HEK293 (cell line): Measurements from ENCODE around the gene MYH11.
A peak's percentile ranks its signal among the peaks of the same experiment; 100 is the strongest.

Experiments
- ATF2 ChIP-seq: fragments of 450-650 bp; formaldehyde crosslinking; IDR thresholded peaks from 2 replicates; pipeline ENCODE4 v1.5.1; 2016; ENCODE audit warnings: missing biosample characterization, missing genetic modification characterization, low read depth
- EGR2 ChIP-seq: fragments of 450-650 bp; formaldehyde crosslinking; IDR thresholded peaks from 2 replicates; pipeline ENCODE4 v1.5.1; 2016; ENCODE audit warnings: low read depth, missing biosample characterization, missing genetic modification characterization
- FEZF1 ChIP-seq: fragments of 450-650 bp; formaldehyde crosslinking; IDR thresholded peaks from 2 replicates; pipeline ENCODE4 v1.5.1; 2016; ENCODE audit warnings: missing biosample characterization, missing genetic modification characterization
- KLF1 ChIP-seq: fragments of 450-650 bp; formaldehyde crosslinking; IDR thresholded peaks from 2 replicates; pipeline ENCODE4 v1.5.1; 2016; ENCODE audit warnings: missing biosample characterization, missing genetic modification characterization
- KLF9 ChIP-seq: fragments of 450-650 bp; formaldehyde crosslinking; IDR thresholded peaks from 2 replicates; pipeline ENCODE4 v1.5.1; 2016; ENCODE audit warnings: missing biosample characterization, missing genetic modification characterization, low read depth
- PRDM10 ChIP-seq: fragments of 450-650 bp; formaldehyde crosslinking; IDR thresholded peaks from 2 replicates; pipeline ENCODE4 v1.5.1; 2016; ENCODE audit warnings: missing biosample characterization, missing genetic modification characterization
- PRDM6 ChIP-seq: fragments of 450-650 bp; formaldehyde crosslinking; IDR thresholded peaks from 2 replicates; pipeline ENCODE4 v1.5.1; 2017; ENCODE audit warnings: missing biosample characterization, missing genetic modification characterization
- SCRT2 ChIP-seq: fragments of 450-650 bp; formaldehyde crosslinking; IDR thresholded peaks from 2 replicates; pipeline ENCODE4 v1.5.1; 2016; ENCODE audit warnings: missing biosample characterization, missing genetic modification characterization
- TCF7L2 ChIP-seq: IDR thresholded peaks from 2 replicates; pipeline ENCODE4 v1.6.1; 2011; ENCODE audit warnings: low read depth, mild to moderate bottlenecking, inconsistent platforms, low read length, moderate library complexity, borderline replicate concordance
- TRIM28 ChIP-seq: IDR thresholded peaks from 2 replicates; pipeline ENCODE4 v1.6.1; 2011; ENCODE audit warnings: low read length, control low read depth, borderline replicate concordance
- ZBTB17 ChIP-seq: fragments of 450-650 bp; formaldehyde crosslinking; IDR thresholded peaks from 2 replicates; pipeline ENCODE4 v1.5.1; 2016; ENCODE audit warnings: missing biosample characterization, missing genetic modification characterization
- ZBTB44 ChIP-seq: fragments of 450-650 bp; IDR thresholded peaks from 2 replicates; pipeline ENCODE4 v1.5.1; 2018; ENCODE audit warnings: missing biosample characterization, mild to moderate bottlenecking, missing genetic modification characterization
- ZBTB48 ChIP-seq: fragments of 450-650 bp; formaldehyde crosslinking; IDR thresholded peaks from 2 replicates; pipeline ENCODE4 v1.5.1; 2016; ENCODE audit warnings: missing biosample characterization, missing genetic modification characterization
- ZBTB8A ChIP-seq: fragments of 450-650 bp; formaldehyde crosslinking; IDR thresholded peaks from 2 replicates; pipeline ENCODE4 v1.5.1; 2016; ENCODE audit warnings: missing biosample characterization, missing genetic modification characterization
- ZEB2 ChIP-seq: fragments of 450-650 bp; formaldehyde crosslinking; IDR thresholded peaks from 2 replicates; pipeline ENCODE4 v1.5.1; 2016; ENCODE audit warnings: missing biosample characterization, missing genetic modification characterization
- ZFHX2 ChIP-seq: fragments of 450-650 bp; formaldehyde crosslinking; conservative IDR thresholded peaks from 2 replicates; pipeline ENCODE4 v1.5.1; 2016; ENCODE audit warnings: missing biosample characterization, missing genetic modification characterization
- ZFP69B ChIP-seq: fragments of 450-650 bp; formaldehyde crosslinking; IDR thresholded peaks from 2 replicates; pipeline ENCODE4 v1.5.1; 2016; ENCODE audit warnings: missing biosample characterization, missing genetic modification characterization
- ZNF140 ChIP-seq: fragments of 450-650 bp; formaldehyde crosslinking; IDR thresholded peaks from 2 replicates; pipeline ENCODE4 v1.5.1; 2016; ENCODE audit warnings: missing biosample characterization, missing genetic modification characterization
- ZNF18 ChIP-seq: fragments of 450-650 bp; formaldehyde crosslinking; IDR thresholded peaks from 2 replicates; pipeline ENCODE4 v1.5.1; 2016; ENCODE audit warnings: missing biosample characterization, missing genetic modification characterization
- ZNF311 ChIP-seq: fragments of 450-650 bp; formaldehyde crosslinking; IDR thresholded peaks from 2 replicates; pipeline ENCODE4 v1.5.1; 2017; ENCODE audit warnings: missing biosample characterization, missing genetic modification characterization, borderline replicate concordance
- ZNF324 ChIP-seq: fragments of 450-650 bp; formaldehyde crosslinking; IDR thresholded peaks from 2 replicates; pipeline ENCODE4 v1.5.1; 2016; ENCODE audit warnings: missing biosample characterization, missing genetic modification characterization
- ZNF341 ChIP-seq: fragments of 450-650 bp; formaldehyde crosslinking; IDR thresholded peaks from 2 replicates; pipeline ENCODE4; 2016; ENCODE audit warnings: low read depth, missing biosample characterization, missing genetic modification characterization
- ZNF488 ChIP-seq: fragments of 450-650 bp; formaldehyde crosslinking; IDR thresholded peaks from 2 replicates; pipeline ENCODE4 v1.5.1; 2016; ENCODE audit warnings: missing biosample characterization, missing genetic modification characterization
- ZNF629 ChIP-seq: fragments of 450-650 bp; formaldehyde crosslinking; IDR thresholded peaks from 2 replicates; pipeline ENCODE4 v1.5.1; 2017; ENCODE audit warnings: missing biosample characterization, missing genetic modification characterization
- ZNF639 ChIP-seq: fragments of 450-650 bp; formaldehyde crosslinking; IDR thresholded peaks from 2 replicates; pipeline ENCODE4 v1.5.1; 2016; ENCODE audit warnings: missing biosample characterization, missing genetic modification characterization
- ZXDB ChIP-seq: fragments of 450-650 bp; formaldehyde crosslinking; IDR thresholded peaks from 2 replicates; pipeline ENCODE4 v1.5.1; 2016; ENCODE audit warnings: missing biosample characterization, missing genetic modification characterization

The MYH11 gene

GRCh38 chr16:15811481-15812400, 45.1 kb downstream of the MYH11 start (continued):
- TF ChIP-seq PRDM10 (tag by site-specific recombination), result peak; percentile 41; the same call in 1 of the 2 replicates
- peak; percentile 2; the same call in 1 of the 2 replicates for TF ChIP-seq ATF2 (tag by site-specific recombination)
- peak; percentile 51 for TF ChIP-seq ZBTB17 (tag by site-specific recombination)
- TF ChIP-seq ZNF311 (tag by site-specific recombination), result no peak
- TF ChIP-seq ZBTB48, result no peak
- peak; percentile 71 for TF ChIP-seq ZNF488 (tag by site-specific recombination)
- TF ChIP-seq ZBTB8A (tag by site-specific recombination), result peak; percentile 48
- peak; percentile 41; the same call in 1 of the 2 replicates for TF ChIP-seq TRIM28
- no peak for TF ChIP-seq ZNF324 (tag by site-specific recombination)
- peak; percentile 57 for TF ChIP-seq PRDM6
- TF ChIP-seq ZFHX2 (tag by site-specific recombination), result peak; percentile 80
- peak; percentile 94 for TF ChIP-seq FEZF1 (tag by site-specific recombination)
- TF ChIP-seq SCRT2, result peak; percentile 27; the same call in 1 of the 2 replicates
- peak; percentile 83 for TF ChIP-seq ZBTB44 (tag by site-specific recombination)
- TF ChIP-seq ZFP69B (tag by site-specific recombination), result no peak; the same call in 1 of the 2 replicates
- TF ChIP-seq KLF9, result peak; percentile 71
- peak; percentile 28; the same call in 1 of the 2 replicates for TF ChIP-seq ZNF18
- TF ChIP-seq EGR2 (tag by site-specific recombination), result peak; percentile 61
- peak; percentile 84 for TF ChIP-seq KLF1 (tag by site-specific recombination)
- TF ChIP-seq ZNF629 (tag by site-specific recombination), result peak; percentile 37; the same call in 1 of the 2 replicates
- TF ChIP-seq ZNF341 (tag by site-specific recombination), result peak; percentile 45
- TF ChIP-seq ZNF639 (tag by site-specific recombination), result no peak
- TF ChIP-seq ZEB2 (tag by site-specific recombination), result 0 out of 2 replicates have a peak, but pooled peaks have one; percentile 48
- TF ChIP-seq ZXDB (tag by site-specific recombination), result peak; percentile 74
- TF ChIP-seq ZNF140, result no peak
- peak; percentile 89; the same call in 1 of the 2 replicates for TF ChIP-seq TCF7L2
